Kidney (tissue), 14 donors: ENCODE data around the gene ITGB7. TPM values are rescaled to one million over a fixed set of nuclear protein-coding genes. Genes with fewer than 3 reads are reported as not detected.

ENCODE experiments used
- DNase-seq, 5 donors: peaks; one replicate each; pipeline ENCODE4 v3.0.0-alpha.2; 2013 to 2020
- FAIRE-seq: peaks from 2 replicates; lab custom pipeline; 2012; peaks lifted over from hg19 to GRCh38; lab: Jason Lieb, UNC
- H3K27ac ChIP-seq, 2 donors: one replicate each; pipeline ENCODE4 v1.7.0; 2013; ENCODE audit warnings: low read depth in 2 of 2, low read length in 2 of 2, inconsistent platforms in 1 of 2
- H3K27me3 ChIP-seq: one replicate; pipeline ENCODE4 v1.7.1; 2013; ENCODE audit warnings: low read length, inconsistent platforms; ENCODE audit not compliant: control insufficient read depth, insufficient read depth
- H3K36me3 ChIP-seq, 3 donors: one replicate each; pipeline versions ENCODE4 v1.7.0 to v1.7.1; 2013; ENCODE audit warnings: low read length in 3 of 3, control low read depth in 1 of 3, inconsistent platforms in 1 of 3; ENCODE audit not compliant: insufficient read depth in 3 of 3, control insufficient read depth in 2 of 3
- H3K4me1 ChIP-seq, 3 donors: one replicate each; pipeline versions ENCODE4 v1.7.0 to v1.7.1; 2013; ENCODE audit warnings: low read length in 3 of 3, inconsistent platforms in 1 of 3, low read depth in 1 of 3; ENCODE audit not compliant: control insufficient read depth in 2 of 3, insufficient read depth in 2 of 3
- H3K4me3 ChIP-seq, 3 donors: one replicate each; pipeline versions ENCODE4 v1.7.0 to v1.8.1; 2013; ENCODE audit warnings: low read length in 3 of 3, control low read depth in 1 of 3, inconsistent platforms in 1 of 3
- H3K9ac ChIP-seq, 3 donors: one replicate each; pipeline versions ENCODE4 v1.7.0 to v1.7.1; 2013; ENCODE audit warnings: low read length in 3 of 3, control low read depth in 1 of 3, inconsistent platforms in 1 of 3
- H3K9me3 ChIP-seq, 3 donors: one replicate each; pipeline versions ENCODE4 v1.7.0 to v1.7.1; 2013; ENCODE audit warnings: low read length in 3 of 3, control low read depth in 1 of 3, inconsistent platforms in 1 of 3; ENCODE audit not compliant: control insufficient read depth in 2 of 3, insufficient read depth in 1 of 3
- CTCF ChIP-seq: IDR thresholded peaks from 3 replicates; pipeline ENCODE4 v1.5.1; 2012; ENCODE audit warnings: mild to moderate bottlenecking, moderate library complexity, borderline replicate concordance; ENCODE audit not compliant: insufficient read depth; ENCODE audit errors: extremely low read depth
- intact Hi-C: fragments of 100-400 bp; cut with DNase I; formaldehyde crosslinking; loops from one replicate; pipeline ENCODE4 v1.11.1; 2022
- polyA plus RNA-seq: library from polyadenylated mRNA; stranded (reverse); fragments of 350-450 nt; fragmentation: Illumina TruSeq; extraction: RNeasy Lipid Tissue Mini Kit (QIAGEN cat#74804); gene quantifications from one replicate; pipeline ENCODE4 v1.2.3, GENCODE V29; 2014; ENCODE audit warnings: low read depth, low replicate concordance; ENCODE audit not compliant: insufficient read depth
- total RNA-seq: library from RNA; stranded (reverse); fragmentation: NEBNext Ultra II Directional; extraction: Animal tissue kit (Norgen Biotek cat#: 25700); gene quantifications from one replicate; pipeline ENCODE4 v1.2.1, GENCODE V29; 2021
- donor health status: control.
- donor health status: control.
- donor health status: control.
- donor health status: control.
- donor health status: control.
- donor health status: DM: yes; HTN: yes; CAD: no.
- donor health status: Normal renal cell carcinoma (clear cell type).

Gene ITGB7
- total and polyA plus RNA-seq, 2 donors from 2014 or later: 11.0 to 14.5 TPM

- TF ChIP-seq CTCF: peak; percentile 96
These were observed 6.3 kb upstream of the ITGB7 start for GRCh38 chr12:53213348-53213747.

GRCh38 chr12:53212931-53213330 lies 5.9 kb upstream of the ITGB7 start:
- Histone ChIP-seq H3K36me3 (peaks cover 0 to 10% (median 10%) of the 10 kb centered on the region in 3 donors), H3K9ac (no peak overlapping the region), H3K27me3 (peaks cover 1% of the 10 kb centered on the region), H3K9me3 (no peaks in the 10 kb centered on the region), H3K4me1 (peaks cover 0 to 42% (median 0%) of the 10 kb centered on the region in 3 donors), H3K4me3 (no peak overlapping the region), H3K27ac (no peak overlapping the region)
- FAIRE-seq: no peak
- no peak for TF ChIP-seq CTCF
- intact Hi-C loops: loop anchor here (10.0 kb wide), 1 partner anchor 72 kb away; no protein-coding TSS in a partner anchor
- peak in 1 of 5 donors; percentile 64 for DNase-seq

More at GRCh38 chr12:53213348-53213747, 6.3 kb upstream of the ITGB7 start:
- Histone ChIP-seq H3K9me3 (no peaks in the 10 kb centered on the region), H3K4me3 (no peak overlapping the region), H3K27ac (no peak overlapping the region), H3K36me3 (peaks cover 0 to 10% (median 10%) of the 10 kb centered on the region in 3 donors), H3K9ac (no peak overlapping the region), H3K4me1 (peaks cover 0 to 43% (median 0%) of the 10 kb centered on the region in 3 donors), H3K27me3 (peaks cover 2% of the 10 kb centered on the region)
- DNase-seq (peak; percentile 83 to 93 (median 87)), FAIRE-seq (no peak)
- intact Hi-C loops: loop anchor here (10.0 kb wide), 1 partner anchor 71 kb away; no protein-coding TSS in a partner anchor

GRCh38 chr12:53211476-53212381 lies 4.7 kb upstream of the ITGB7 start:
- Histone ChIP-seq H3K27me3 (no peaks in the 10 kb centered on the region), H3K4me1 (peaks cover 0 to 34% (median 0%) of the 10 kb centered on the region in 3 donors), H3K4me3 (no peak overlapping the region), H3K27ac (no peak overlapping the region), H3K36me3 (peaks cover 0 to 10% (median 10%) of the 10 kb centered on the region in 3 donors), H3K9ac (no peak overlapping the region), H3K9me3 (no peaks in the 10 kb centered on the region)
- peak in 1 of 5 donors; percentile 44 for DNase-seq
- peak; percentile 4 for TF ChIP-seq CTCF
- intact Hi-C loops: loop anchor here (10.0 kb wide), 1 partner anchor 73 kb away; no protein-coding TSS in a partner anchor
- FAIRE-seq: no peak
